Measurements from ENCODE around the gene RAB38. TPM values are rescaled to one million over a fixed set of nuclear protein-coding genes. Genes with fewer than 3 reads are reported as not detected.
A peak's percentile ranks its signal among the peaks of the same experiment; 100 is the strongest.

The RAB38 gene
- 1.5 TPM for total RNA-seq (2013)
- polyA plus RNA-seq: 1 to 10 TPM in 1 of 3 donors, under 1 TPM in 2; 0.25 to 1.3 (median 0.69) TPM
- 0.42 and 0.48 TPM in 2 replicates for polyA minus RNA-seq
- total RNA-seq: 0.98 to 3.3 (median 1.8) reads per million in 11 experiments

DNA sequence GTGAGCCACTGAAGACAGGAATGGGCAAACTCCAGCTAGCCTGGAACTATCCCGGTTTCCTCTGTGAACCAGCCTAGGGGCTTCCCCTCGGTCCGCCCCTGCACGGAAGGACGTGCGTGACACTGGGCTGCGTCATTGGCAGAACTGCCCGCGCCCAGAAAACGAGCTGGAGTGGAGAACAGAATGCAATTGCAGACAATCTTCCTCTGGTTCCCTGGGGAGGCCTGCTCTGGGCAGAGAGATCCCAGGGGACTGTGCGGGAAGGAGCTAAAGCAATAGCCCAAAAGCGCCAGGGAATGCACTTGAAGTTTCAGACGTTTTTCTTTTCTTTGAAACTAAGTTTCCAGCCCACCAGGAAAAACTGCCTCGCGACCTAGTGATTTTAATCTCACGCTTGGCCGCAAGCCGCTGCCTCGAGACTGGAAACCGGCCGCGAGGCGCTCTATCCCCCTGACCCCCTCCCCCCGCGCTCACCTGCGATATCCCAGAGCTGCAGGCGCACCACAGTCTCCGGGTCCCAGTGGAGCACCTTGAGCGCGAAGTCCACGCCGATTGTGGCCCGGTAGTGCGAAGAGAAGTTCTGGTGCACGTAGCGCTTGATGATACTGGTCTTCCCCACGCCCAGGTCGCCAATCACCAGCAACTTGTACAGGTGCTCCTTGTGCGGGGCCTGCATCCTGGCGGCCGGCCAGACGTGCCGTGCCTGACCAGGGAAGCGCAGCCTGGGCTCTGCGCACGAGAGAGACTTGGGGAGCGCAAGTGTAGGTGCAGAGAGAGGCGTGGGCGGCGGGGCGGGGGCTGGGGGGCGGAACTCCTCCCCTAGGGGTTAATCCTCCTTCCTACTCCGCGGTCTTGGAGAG, at the start of gene RAB38:
Gene RAB38 (minus strand): TSS at position 735 of the 860 bp plus-strand sequence. CDS start 59 bp downstream, at position 676.
- Mint-ChIP-seq H3K9me3 (no peaks in the 10 kb centered on the region), H3K27me3 (ENCODE audit: low read depth in 3 of 3) (peaks cover 3 to 11% (median 8%) of the 10 kb centered on the region in 3 donors), H3K4me1 (peaks cover 17% of the 10 kb centered on the region), H3K36me3 (no peaks in the 10 kb centered on the region), H3K4me3 (peak within 1 kb of the TSS; percentile 84 to 93), H3K27ac (peak within 1 kb of the TSS in 3 of 7 donors; percentile 8 to 52 (median 15))
- H3K4me1 ChIP-seq (ENCODE audit: control insufficient read depth in 1 of 2, insufficient read depth in 2 of 2, low read length in 2 of 2): peaks cover 9 to 10% of the 10 kb centered on the region in 2 donors
- intact Hi-C loops (cut with micrococcal nuclease): no loop called here
- no peaks in the 10 kb centered on the region for H3K36me3 ChIP-seq (replicated peaks in 1 of 2; ENCODE audit: control insufficient read depth in 1 of 2, insufficient read depth in 2 of 2, low read length in 2 of 2)
- DNase-seq: peak; percentile 33 to 82 (median 43)
- no peaks in the 10 kb centered on the region for H3K79me2 ChIP-seq (ENCODE audit: insufficient read depth, low read length)
- peak within 1 kb of the TSS in 1 of 2 donors; percentile 45 for H3K27ac ChIP-seq (ENCODE audit: low read depth in 1 of 2, low read length in 2 of 2)
- no peaks in the 10 kb centered on the region for H4K20me1 ChIP-seq (ENCODE audit: insufficient read depth, low read length)
- H3K4me2 ChIP-seq (replicated peaks; ENCODE audit: extremely low read depth, low read length, poor library complexity, severe bottlenecking): peak within 1 kb of the TSS; percentile 85
- no peaks in the 10 kb centered on the region for H3K27me3 ChIP-seq (ENCODE audit: control insufficient read depth in 2 of 2, insufficient read depth in 2 of 2, low read length in 2 of 2)
- H3K9ac ChIP-seq (ENCODE audit: insufficient read depth, low read length, poor library complexity, severe bottlenecking): peak within 1 kb of the TSS; percentile 58
- H2AFZ ChIP-seq (ENCODE audit: insufficient read depth, low read depth, low read length, poor library complexity, severe bottlenecking): peak within 1 kb of the TSS; percentile 76
- WGBS (ENCODE audit: insufficient coverage): 0% methylated on average over 39 of the region's 54 CpGs
- TF ChIP-seq CTCF (IDR thresholded peaks at IDR 0.05): no peak
- H3K4me3 ChIP-seq (replicated peaks in 1 of 3; ENCODE audit: low read depth in 2 of 3, low read length in 3 of 3): peak within 1 kb of the TSS; percentile 36 to 75 (median 36)
- H3K9me3 ChIP-seq (replicated peaks in 1 of 2; ENCODE audit: control insufficient read depth in 1 of 2, insufficient read depth in 1 of 2, low read length in 2 of 2): no peaks in the 10 kb centered on the region

GRCh38 chr11:88213406-88213805, 38.2 kb upstream of the RAB38 start:
- H3K9me3 ChIP-seq (replicated peaks in 1 of 2; ENCODE audit: control insufficient read depth in 1 of 2, insufficient read depth in 1 of 2, low read length in 2 of 2): no peaks in the 10 kb centered on the region
- DNase-seq: no peak
- peaks cover 0 to 2% of the 10 kb centered on the region in 2 donors for H3K36me3 Mint-ChIP-seq
- H2AFZ ChIP-seq (ENCODE audit: insufficient read depth, low read depth, low read length, poor library complexity, severe bottlenecking): no peak overlapping the region
- intact Hi-C loops (cut with micrococcal nuclease): no loop called here
- H3K4me1 Mint-ChIP-seq: peaks cover 9% of the 10 kb centered on the region
- no peak overlapping the region for H3K4me3 ChIP-seq (replicated peaks in 1 of 3; ENCODE audit: low read depth in 2 of 3, low read length in 3 of 3)
- H3K27me3 ChIP-seq (ENCODE audit: control insufficient read depth in 2 of 2, insufficient read depth in 2 of 2, low read length in 2 of 2): no peaks in the 10 kb centered on the region
- no peak overlapping the region for H3K27ac ChIP-seq (ENCODE audit: low read depth in 1 of 2, low read length in 2 of 2)
- H3K27me3 Mint-ChIP-seq (ENCODE audit: low read depth in 3 of 3): peaks cover 0 to 1% (median 0%) of the 10 kb centered on the region in 3 donors
- peaks cover 0 to 7% (median 5%) of the 10 kb centered on the region in 7 donors for H3K9me3 Mint-ChIP-seq
- H4K20me1 ChIP-seq (ENCODE audit: insufficient read depth, low read length): no peaks in the 10 kb centered on the region
- no peaks in the 10 kb centered on the region for H3K79me2 ChIP-seq (ENCODE audit: insufficient read depth, low read length)
- H3K27ac Mint-ChIP-seq: no peak overlapping the region
- no peak overlapping the region for H3K4me3 Mint-ChIP-seq
- H3K4me2 ChIP-seq (replicated peaks; ENCODE audit: extremely low read depth, low read length, poor library complexity, severe bottlenecking): no peak overlapping the region
- H3K9ac ChIP-seq (ENCODE audit: insufficient read depth, low read length, poor library complexity, severe bottlenecking): no peak overlapping the region
- no peaks in the 10 kb centered on the region for H3K36me3 ChIP-seq (replicated peaks in 1 of 2; ENCODE audit: control insufficient read depth in 1 of 2, insufficient read depth in 2 of 2, low read length in 2 of 2)
- peaks cover 8 to 9% of the 10 kb centered on the region in 2 donors for H3K4me1 ChIP-seq (ENCODE audit: control insufficient read depth in 1 of 2, insufficient read depth in 2 of 2, low read length in 2 of 2)
- no peak for TF ChIP-seq CTCF (IDR thresholded peaks at IDR 0.05)
